ENCODE measurements around the gene MKRN2.
A peak's percentile ranks its signal among the peaks of the same experiment; 100 is the strongest.

MKRN2 gene

DNA sequence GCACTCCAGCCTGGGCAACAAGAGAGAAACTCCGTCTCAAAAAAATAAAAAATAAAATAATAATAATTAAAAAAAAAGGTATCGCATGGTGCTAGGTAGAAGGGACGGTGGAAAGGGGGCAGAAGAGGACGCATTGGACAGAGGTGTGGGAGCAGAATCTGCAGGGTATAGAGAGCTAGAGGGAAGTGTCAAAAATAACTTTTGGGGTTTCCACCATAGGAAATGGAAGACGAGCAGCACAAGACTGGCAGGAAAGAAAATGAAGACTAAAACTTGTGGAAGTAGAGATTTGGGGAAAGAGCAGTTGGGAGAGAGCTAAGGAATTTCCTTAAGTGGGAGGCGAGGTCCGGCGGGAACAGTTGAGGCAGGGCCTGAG, 585 bp upstream of the MKRN2 start:
- DNase-seq: no peak

DNA sequence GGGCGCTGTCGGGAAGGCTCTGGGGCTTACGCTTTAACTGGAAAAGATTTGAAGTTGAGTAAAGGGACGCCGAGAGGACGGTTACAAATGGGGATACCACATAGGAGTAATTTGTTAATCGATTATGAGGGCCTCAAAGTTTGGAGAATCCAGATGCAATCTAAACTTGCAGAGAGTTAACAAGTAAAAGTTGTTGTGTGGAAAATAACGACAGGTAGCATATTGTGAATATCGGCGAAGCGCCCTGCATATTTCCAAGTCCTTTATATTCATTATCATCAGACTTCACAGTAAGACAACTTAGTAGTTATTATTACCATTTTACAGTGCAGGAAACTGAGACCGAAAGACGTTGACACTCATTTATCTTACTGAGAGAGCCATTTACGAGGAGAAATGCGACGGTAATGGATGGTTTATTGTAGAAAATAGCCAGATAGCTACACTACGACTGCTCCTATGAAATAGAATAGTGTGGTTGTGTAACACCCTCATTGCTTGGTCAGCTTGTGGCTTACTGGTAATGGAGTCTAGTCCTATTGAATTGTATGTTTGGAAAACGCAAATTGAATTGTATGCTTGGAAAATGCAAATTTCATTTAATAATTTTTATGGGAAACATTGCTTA, 700 bp downstream of the MKRN2 start:
- no peak for DNase-seq

DNA sequence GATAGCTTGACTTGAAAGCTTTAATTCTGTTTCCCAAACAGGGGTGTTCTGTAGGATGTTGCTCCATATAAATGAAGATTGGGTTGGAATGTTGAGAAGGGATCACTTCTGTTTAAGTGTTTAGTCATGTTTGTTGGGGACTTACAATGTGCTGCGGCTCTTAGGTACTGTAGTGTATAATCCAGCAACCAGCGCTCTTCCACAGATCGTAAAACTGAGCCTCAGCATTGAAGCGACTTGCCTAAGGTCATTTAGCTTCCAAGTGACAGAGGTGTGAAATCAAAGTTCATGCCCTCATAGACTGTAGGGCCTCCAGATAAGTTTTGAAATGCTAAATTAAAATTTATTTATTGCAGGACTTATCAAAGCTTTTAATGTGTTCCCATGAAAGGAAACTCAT, 1.8 kb downstream of the MKRN2 start:
- no peak for DNase-seq

DNA sequence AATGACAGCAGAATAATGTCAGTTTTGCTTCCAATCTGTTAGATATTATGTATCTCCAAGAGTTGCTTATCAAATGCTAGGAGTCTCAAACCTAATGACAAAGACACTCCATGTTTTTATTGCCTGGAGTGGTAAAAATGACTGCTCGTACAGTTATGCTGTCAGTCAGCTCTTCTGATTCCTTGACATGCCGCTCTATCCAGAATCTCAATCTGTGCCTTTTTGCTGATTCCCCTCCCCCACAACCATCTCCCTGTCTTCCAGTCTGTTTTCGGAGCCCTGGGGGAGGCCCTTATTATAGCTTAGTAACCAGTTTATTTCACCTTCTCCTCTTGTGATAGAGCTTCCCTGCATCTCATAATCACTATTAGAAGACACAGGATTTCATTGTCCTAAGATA, 2.6 kb downstream of the MKRN2 start:
- no peak for DNase-seq

DNA sequence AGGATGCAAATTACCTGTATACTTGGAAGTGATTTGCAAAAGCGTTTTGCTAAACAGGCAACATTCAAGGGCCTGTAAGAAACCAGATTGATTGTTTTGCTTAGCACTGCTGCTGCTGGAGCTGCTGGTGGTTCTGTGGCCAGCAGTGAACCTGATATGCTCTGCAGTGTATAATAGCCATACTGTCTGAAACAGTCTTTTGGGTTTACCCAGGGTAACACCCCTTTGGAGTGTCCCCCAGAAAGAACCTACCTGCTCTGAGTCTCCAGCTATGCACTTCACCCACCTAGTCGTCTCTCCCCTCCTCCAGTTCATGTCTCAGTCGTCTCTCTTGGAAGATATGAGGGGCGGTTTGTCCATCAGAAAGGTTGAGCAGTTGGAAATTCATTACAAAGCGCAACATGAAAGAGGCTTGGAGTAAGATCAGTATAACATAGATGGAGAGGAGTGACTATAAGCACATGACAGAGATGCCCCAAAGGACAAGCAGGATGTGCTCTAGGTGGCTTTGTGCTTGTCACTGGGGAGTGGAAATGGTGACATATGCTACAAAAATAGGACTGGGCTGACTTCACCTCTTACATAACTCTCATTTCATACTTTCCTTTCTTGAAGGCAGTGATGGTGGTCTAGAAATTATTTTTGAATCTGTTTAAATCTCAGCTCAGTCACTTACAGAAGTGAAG, 3.8 kb downstream of the MKRN2 start:
- no peak for DNase-seq

DNA sequence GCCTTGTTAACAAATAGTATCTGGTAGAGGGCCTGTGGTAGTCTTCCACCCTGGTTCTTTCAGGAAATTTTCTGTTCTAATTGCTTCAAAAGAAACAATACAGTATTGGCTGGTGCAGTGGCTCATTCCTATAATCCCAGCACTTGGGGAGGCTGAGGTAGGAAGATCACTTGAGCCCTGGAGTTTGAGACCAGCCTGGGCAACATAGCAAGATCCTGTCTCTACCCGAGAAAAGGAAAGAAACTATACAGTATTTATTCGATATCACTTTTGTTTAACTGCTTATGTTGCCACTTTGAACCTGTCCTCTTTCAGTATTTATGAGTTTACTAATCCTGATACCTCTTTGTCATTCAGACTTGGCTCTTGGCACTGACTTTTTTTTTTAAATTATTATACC, 4.5 kb downstream of the MKRN2 start:
- no peak for DNase-seq

DNA sequence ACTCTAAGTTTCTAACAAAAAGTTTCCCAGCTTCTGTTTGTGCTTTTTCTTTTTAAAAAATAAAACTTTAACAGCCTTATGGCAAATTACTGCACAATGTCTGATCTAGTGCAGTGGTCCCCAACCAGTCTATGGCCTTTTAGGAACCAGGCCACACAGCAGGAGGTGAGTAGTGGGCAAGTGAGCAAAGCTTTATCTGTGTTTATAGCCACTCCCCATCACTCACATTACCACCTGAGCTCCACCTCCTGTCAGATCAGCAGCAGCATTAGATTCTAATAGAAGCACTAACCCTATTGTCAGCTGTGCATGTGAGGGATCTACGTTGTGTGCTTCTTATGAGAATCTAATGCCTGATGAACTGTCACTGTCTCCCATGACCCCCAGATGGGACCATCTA, 5.6 kb downstream of the MKRN2 start:
- no peak for DNase-seq

DNA sequence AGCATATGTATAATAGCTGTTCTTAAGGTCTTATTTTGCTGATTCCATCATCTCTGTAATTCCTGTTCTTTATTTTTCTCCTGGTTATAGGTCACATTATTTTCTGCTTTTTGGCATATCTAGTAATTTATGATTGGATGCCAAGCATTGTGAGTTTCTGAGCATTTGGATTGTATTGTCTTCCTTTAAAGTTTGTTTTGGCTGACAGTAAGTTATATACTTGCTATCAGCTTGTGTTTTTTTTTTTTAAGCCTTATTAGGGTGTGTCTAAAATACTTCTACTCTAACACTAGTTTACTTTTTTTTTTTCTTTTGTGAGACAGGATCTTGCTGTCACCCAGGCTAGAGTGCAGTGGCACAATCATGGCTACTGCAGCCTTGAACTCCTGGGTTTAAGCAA, 10.1 kb downstream of the MKRN2 start:
- no peak for DNase-seq

DNA sequence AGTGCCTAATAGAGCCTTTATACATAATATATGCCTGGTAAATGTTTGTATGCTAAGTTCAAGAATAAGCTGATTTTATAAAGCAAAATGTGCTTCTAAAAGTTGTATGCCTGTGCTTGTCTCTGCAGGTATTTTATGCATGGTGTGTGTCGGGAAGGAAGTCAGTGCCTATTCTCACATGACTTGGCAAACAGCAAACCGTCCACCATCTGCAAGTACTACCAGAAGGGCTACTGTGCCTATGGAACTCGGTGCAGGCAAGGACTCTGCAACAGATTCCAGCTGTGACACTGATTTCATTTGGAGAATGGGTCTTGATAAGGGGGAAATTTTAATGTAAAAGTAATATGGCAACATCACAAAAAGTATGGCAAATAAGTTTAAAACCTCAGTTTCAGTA, 11.9 kb downstream of the MKRN2 start:
- no peak for DNase-seq

DNA sequence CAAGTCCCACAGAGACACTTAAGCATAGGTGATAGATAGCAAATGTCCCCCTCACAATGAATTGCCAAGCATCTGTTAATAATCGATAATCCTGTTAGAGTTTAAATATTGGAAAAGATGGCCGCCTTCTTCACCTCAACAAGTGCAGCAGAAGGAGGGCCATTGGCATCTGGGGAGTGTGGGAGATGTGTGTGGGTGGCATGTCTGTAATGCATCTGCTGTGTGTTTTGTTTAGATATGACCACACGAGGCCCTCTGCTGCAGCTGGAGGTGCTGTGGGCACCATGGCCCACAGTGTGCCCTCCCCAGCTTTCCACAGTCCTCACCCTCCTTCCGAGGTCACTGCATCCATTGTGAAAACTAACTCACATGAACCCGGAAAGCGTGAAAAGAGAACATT, 12.9 kb downstream of the MKRN2 start:
- no peak for DNase-seq

DNA sequence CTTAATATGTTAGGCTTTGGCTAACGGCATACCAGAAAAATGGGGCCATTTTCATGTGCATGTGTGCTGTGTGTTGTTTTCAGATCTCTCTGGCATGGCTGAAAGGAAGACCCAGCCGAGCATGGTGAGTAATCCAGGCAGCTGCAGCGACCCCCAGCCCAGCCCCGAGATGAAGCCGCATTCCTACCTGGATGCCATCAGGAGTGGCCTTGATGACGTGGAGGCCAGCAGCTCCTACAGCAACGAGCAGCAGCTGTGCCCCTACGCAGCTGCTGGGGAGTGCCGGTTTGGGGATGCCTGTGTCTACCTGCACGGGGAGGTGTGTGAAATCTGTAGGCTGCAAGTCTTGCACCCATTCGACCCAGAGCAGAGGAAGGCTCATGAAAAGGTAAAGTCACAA, 15.1 kb downstream of the MKRN2 start:
- no peak for DNase-seq

DNA sequence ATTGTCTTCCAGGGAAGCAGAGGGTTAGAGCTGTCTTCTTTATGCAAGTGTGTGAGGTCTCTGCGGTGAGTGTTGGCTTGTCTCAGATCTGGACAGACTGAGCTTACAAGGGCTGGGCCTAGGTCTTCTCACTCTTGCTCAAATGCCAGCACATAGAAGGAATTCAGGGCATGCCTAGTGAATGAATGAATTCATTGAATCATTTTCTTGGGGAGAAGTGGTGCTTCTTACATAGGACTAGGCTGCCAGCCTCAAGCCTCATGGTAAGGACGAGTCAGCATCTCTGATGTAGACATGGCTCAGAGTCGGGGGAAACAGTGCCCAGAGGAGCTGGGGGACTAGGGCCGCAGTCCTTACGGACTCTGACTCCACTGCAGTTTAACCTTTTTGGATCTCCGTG, 17.2 kb downstream of the MKRN2 start:
- DNase-seq: no peak

DNA sequence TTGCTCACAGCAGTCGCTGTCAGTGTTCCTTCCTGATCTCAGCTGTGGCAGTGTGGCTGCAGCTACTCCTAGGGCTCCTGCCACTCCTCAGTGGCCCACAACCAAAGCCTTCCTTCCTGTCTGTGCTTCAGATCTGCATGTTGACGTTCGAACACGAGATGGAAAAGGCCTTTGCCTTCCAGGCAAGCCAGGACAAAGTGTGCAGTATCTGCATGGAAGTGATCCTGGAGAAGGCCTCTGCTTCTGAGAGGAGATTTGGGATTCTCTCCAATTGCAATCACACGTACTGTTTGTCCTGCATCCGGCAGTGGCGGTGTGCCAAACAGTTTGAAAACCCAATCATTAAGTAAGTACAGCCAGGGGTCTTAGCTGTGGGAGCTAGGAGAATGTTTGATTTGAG, 17.8 kb downstream of the MKRN2 start:
- no peak for DNase-seq

DNA sequence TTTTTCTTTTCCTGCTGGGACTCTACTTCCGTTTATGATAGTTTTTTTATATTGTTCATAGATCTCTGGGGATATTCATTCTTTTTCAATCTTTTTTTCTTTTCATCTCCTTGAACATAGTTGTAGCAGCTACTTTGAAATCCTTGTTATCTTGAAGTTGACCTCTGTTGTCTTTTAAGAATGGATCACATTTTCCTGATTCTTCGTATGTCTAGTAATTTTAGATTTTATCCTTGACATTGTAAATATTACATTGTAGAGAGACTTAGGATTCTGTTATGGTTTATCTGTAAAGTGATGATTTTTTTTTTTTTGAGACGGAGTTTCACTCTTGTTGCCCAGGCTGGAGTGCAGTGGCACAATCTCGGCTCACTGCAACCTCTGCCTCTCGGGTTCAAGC, 20.5 kb downstream of the MKRN2 start:
- DNase-seq: no peak

DNA sequence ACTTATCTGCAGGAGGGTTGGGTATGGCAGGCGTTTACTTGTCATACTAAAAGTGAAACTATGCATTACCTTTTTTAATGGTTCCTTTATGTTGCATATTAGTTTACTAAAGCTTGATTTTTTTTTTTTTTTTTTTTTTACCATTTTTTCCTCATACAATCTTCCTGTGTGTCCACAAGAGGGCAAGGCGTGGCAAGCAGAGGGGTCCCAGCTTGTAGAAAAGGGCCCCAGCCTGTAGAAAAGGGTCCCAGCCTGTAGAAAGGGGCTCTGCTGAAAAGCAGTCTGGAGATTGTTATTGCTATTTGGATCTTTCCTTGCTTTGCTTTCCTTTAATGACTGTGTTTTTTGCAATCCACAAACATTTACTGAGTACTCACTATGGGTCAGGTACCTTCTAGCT, 21.9 kb downstream of the MKRN2 start:
- DNase-seq: no peak

DNA sequence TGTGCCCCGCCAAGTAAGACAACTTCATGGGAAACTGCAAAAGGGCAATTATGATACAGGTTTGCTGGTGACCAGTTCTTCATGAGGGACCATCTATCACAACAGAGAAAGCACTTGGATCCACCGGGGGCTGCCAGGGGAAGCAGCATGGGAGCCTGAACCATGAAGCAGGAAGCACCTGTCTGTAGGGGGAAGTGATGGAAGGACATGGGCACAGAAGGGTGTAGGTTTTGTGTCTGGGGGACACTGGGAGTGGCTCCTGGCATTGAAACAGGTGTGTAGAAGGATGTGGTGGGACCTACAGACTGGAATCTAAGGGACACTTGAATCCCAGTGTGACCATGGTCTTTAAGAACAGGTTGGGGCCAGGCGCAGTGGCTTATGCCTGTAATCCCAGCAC, 22.6 kb downstream of the MKRN2 start:
- no peak for DNase-seq

DNA sequence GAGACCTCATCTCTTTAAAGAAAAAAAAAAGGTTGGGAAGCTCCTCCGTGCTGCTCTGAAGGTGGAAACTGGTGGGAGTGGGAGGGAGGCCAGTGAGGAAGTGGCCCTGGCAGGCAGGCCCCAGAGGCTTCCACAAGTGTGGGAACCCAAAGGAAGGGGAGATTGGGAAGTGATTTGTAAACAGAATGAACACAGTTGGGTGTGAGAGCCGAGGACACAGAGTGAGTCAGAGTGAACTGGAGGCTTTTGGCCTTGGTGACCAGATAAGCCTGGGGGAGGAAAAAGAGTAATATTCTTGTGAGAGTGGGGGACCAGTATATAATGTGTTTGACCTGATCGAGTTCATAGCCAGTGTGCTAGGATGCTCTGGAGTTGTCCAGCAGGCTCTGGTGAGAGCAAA, 23.0 kb downstream of the MKRN2 start:
- DNase-seq: no peak

DNA sequence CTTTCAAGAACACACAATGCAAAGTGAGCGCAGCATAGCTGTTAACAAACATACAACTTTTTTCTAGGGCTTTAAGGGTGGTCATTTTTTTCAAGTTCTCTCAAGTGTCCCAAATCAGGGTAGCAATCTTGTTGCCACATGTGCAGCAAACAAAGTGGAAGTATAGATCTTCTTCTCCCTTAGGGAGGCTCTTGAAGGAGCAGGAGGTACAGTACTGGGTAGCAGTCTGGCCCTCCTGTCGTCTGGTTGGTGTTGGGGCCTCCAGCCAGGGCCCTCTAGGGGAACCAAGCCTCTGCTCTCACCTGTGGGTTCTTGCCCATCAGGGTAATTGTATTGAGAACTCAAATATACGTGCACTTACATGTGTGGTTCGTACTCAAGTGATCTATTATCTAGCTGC, 25.8 kb downstream of the MKRN2 start:
- no peak for DNase-seq

DNA sequence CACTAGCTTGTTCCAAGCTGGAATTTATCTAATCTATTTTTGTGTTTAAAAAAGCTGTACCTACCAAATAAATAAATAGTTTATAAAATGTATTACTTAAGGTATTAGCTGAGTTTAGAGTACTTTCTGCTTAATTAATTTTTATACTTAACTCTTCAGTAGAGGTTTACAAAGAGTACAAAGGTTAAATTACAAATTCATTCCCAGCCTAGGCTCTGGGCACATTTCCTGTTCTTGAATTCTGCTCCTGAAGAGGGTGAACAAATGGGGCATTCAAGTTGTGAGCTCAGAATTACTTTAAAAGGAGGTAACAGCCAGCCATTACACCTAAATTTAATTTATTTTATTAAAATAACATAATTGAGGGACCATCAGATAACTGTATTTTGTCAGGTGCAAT, 26.4 kb downstream of the MKRN2 start:
- no peak for DNase-seq

DNA sequence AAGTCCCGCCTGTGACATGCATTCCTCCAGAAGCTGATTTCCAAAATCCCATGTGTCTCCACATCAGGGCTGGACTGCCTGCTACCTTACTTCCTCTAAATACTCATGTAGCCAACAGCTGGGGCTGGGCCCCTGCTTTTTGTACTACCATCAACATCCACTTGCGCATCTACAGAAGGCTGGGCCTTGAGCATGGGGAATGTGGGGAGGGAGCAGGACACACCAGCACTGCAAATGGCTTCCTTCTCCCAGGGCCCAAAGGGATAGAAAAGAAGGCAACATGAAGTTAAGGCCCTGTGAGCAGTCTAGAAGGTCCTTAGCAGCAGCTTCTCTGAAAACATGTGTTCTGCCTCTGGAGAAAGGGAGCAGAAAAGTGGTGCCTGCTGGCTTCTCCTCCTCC, 27.2 kb downstream of the MKRN2 start:
- no peak for DNase-seq

DNA sequence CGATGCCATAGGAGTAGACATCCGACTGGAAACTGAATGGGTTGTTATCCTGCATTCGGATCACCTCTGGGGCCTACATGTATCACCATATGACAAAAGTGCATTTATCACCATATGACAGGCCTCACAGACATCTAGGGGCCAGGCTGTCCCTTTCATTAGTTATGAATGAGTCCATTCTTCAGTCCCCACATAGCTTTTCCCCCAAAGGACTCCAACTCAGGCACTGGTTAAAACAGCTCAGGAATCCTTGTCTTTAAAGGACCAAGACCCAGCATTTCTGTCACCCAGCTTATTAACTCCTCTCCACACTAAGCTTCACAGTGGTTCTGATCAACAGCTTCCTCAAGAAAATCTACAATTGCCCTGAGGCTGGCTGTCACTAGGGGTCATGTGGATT, 28.3 kb downstream of the MKRN2 start:
- no peak for DNase-seq

DNA sequence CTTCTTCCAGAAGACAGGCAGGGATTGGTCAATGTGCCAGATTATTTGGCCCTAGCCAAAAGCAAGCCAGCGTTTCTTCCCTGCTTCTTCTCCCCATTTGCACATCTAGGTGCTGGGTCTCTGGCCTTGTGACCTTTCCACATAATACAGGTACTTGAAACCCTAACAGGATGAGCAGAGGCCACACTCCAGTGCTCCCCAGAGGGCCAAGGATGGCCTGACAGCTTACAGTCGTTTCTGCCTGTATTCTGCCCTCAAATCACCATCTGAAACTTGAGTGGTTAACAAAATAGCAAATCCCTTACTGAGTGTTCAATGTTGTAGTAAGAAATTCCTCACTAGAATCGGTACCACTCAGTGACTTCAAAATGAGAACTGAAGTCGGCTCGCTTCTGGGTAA, 29.1 kb downstream of the MKRN2 start:
- no peak for DNase-seq

DNA sequence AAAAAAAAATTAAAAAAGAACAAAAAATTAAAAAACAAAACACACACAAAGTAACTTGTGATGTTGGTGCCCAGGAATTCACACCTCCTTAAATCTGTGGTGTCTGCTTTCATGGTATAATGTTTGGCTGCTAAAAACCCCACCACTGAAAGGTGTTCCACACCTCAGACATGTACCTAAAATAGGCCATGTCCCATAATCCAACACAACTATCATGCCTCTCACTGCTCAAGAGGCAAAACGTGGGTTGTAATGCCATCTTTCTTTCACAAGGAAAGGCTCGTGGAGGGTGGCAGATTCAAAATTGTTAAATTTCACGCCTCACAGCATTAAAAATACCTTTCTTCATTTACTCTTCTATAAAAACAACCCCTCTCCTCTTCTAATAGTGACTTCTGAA, 29.5 kb downstream of the MKRN2 start:
- DNase-seq: no peak

DNA sequence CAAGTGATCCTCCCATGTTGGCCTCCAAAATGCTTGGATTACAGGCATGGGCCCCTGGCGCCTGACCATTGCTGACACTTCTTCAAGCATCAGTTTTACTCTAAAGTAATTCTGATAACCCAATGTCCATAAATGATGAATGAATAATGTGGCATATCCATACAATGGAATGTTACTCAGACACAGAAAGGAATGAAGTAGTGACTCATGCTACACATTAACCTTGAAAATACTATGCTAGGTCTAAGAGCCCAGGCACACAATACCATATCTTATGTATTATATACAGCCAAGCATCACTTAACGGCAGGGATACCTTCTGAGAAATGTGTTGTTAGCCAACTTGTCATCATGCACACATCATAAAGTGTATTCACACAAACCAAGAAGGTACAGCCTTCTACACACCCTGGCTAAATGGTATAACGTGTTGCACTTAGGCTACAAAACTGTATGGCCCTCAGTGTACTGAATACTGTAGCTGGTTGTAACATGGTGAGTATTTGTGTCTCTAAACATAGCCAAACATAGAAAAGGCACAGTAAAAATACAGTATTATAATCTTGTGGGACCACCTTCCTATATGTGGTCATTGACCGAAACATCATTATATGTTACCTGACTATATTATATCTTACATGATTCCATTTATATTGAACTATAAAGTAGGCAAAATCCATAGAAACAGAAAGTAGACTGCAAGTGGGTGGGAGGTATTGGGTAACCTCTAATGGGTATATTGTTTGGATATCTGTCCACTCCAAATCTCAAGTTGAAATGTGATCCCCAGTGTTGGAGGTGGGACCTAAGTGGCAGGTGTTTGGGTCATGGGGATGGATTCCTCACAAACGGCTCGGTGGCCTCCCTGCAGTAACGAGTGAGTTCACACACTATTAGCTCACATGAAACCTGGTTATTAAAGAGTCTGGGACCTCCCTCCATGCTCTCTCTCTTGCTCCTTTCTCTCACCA, 31.4 kb downstream of the MKRN2 start:
- DNase-seq: peak; percentile 19 to 80 (median 77)
